OCI-LY1 (cell line): Measurements from ENCODE around the gene AP2A2.

Source experiments
- CTCF ChIP-seq: fragments of 200-600 bp; sonication (generic), shearing (Covaris generic); IDR thresholded peaks from 2 replicates; pipeline ENCODE4 v1.5.1; 2017; ENCODE audit warnings: mild to moderate bottlenecking, antibody characterized with exemption, low read length, moderate library complexity, mixed read lengths
- EZH2 ChIP-seq: fragments of 200-600 bp; sonication (generic), shearing (Covaris generic); IDR thresholded peaks from 2 replicates; pipeline ENCODE4 v1.8.0; 2017; ENCODE audit warnings: borderline replicate concordance, mixed run types, mild to moderate bottlenecking, antibody characterized with exemption, low read length, moderate library complexity, mixed read lengths

GRCh38 chr11:1027483-1028290 lies 102.0 kb downstream of the AP2A2 start:
- TF ChIP-seq CTCF (no peak), EZH2 (no peak)
